GM18867 (cell line): Measurements from ENCODE around the gene INO80D.
A peak's percentile ranks its signal among the peaks of the same experiment; 100 is the strongest.
"Not testable (repeated sequence)": the region's sequence is repeated elsewhere in the genome, so short reads cannot be mapped to it uniquely, and the experiment has no call there.

ENCODE experiments used
- ATAC-seq: cut with Tn5 transposase; IDR thresholded peaks from one replicate; pipeline ENCODE4 v1.9.1; 2021; ENCODE audit warnings: mild to moderate bottlenecking, moderate library complexity; ENCODE audit not compliant: unreplicated experiment

Gene INO80D

GRCh38 chr2:205982776-205983327 lies 103.1 kb downstream of the INO80D start:
- ATAC-seq = no peak

- not testable (repeated sequence) for ATAC-seq
These were observed 107.2 kb downstream of the INO80D start for GRCh38 chr2:205978728-205979127.

- not testable (repeated sequence) for ATAC-seq
These were observed 108.3 kb downstream of the INO80D start for GRCh38 chr2:205977699-205978098.

- ATAC-seq = not testable (repeated sequence)
These were observed 108.9 kb downstream of the INO80D start for GRCh38 chr2:205976934-205977659.

- no peak for ATAC-seq
These were observed 109.7 kb downstream of the INO80D start for GRCh38 chr2:205976120-205976814.

- peak; percentile 68 for ATAC-seq
These were observed 110.7 kb downstream of the INO80D start for GRCh38 chr2:205975082-205975949.

GRCh38 chr2:205972113-205972512 lies 113.9 kb downstream of the INO80D start:
- ATAC-seq = no peak

GRCh38 chr2:205970348-205970747 lies 115.6 kb downstream of the INO80D start:
- ATAC-seq = no peak

GRCh38 chr2:205969584-205969983 lies 116.4 kb downstream of the INO80D start:
- peak; percentile 73 for ATAC-seq

- no peak for ATAC-seq
These were observed 118.4 kb downstream of the INO80D start for GRCh38 chr2:205967391-205968075.

- ATAC-seq = no peak
These were observed 120.3 kb downstream of the INO80D start for GRCh38 chr2:205965707-205966106.

GRCh38 chr2:205964111-205964761 lies 121.7 kb downstream of the INO80D start:
- no peak for ATAC-seq

- ATAC-seq = no peak
These were observed 126.5 kb downstream of the INO80D start for GRCh38 chr2:205959521-205959920.

- ATAC-seq = peak; percentile 66
These were observed 128.4 kb downstream of the INO80D start for GRCh38 chr2:205957452-205958154.

GRCh38 chr2:205954707-205955106 lies 131.3 kb downstream of the INO80D start:
- ATAC-seq = no peak

GRCh38 chr2:205952282-205952681 lies 133.7 kb downstream of the INO80D start:
- no peak for ATAC-seq

GRCh38 chr2:205948883-205949282 lies 137.1 kb downstream of the INO80D start:
- ATAC-seq = no peak

- ATAC-seq = no peak
These were observed 137.5 kb downstream of the INO80D start for GRCh38 chr2:205948496-205948837.
